Measurements from ENCODE around the gene INHBC.

Gene INHBC

DNA sequence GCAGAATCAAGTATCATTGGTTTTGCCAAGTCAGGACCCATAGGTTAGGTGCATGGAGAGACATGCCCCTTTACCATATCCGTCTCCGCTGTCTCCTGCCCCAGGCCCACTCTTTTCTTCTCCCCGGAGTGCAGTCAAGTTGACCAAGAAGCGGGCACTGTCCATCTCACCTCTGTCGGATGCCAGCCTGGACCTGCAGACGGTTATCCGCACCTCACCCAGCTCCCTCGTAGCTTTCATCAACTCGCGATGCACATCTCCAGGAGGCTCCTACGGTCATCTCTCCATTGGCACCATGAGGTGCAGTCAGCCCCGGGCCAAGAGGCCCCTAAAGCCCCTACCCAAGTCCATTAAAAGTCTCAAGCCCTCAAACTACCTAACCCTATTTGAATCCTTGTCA, 30.0 kb downstream of the INHBC start:
- Histone ChIP-seq H3K36me3 (no peaks in the 10 kb centered on the region), H3K27me3 (peaks cover 0 to 2% of the 10 kb centered on the region in 2 donors), H3K9me3 (no peaks in the 10 kb centered on the region), H3K4me1 (peaks cover 0 to 22% (median 19%) of the 10 kb centered on the region in 4 donors), H3K27ac (no peak overlapping the region), H3K4me3 (no peak overlapping the region)
- no peak for DNase-seq
- intact Hi-C loops (cut with DNase I; ENCODE audit: low total_unique reads) = no loop called here
- TF ChIP-seq, protein P1, sequence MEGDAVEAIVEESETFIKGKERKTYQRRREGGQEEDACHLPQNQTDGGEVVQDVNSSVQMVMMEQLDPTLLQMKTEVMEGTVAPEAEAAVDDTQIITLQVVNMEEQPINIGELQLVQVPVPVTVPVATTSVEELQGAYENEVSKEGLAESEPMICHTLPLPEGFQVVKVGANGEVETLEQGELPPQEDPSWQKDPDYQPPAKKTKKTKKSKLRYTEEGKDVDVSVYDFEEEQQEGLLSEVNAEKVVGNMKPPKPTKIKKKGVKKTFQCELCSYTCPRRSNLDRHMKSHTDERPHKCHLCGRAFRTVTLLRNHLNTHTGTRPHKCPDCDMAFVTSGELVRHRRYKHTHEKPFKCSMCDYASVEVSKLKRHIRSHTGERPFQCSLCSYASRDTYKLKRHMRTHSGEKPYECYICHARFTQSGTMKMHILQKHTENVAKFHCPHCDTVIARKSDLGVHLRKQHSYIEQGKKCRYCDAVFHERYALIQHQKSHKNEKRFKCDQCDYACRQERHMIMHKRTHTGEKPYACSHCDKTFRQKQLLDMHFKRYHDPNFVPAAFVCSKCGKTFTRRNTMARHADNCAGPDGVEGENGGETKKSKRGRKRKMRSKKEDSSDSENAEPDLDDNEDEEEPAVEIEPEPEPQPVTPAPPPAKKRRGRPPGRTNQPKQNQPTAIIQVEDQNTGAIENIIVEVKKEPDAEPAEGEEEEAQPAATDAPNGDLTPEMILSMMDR (IDR thresholded peaks at IDR 0.05) = no peak

DNA sequence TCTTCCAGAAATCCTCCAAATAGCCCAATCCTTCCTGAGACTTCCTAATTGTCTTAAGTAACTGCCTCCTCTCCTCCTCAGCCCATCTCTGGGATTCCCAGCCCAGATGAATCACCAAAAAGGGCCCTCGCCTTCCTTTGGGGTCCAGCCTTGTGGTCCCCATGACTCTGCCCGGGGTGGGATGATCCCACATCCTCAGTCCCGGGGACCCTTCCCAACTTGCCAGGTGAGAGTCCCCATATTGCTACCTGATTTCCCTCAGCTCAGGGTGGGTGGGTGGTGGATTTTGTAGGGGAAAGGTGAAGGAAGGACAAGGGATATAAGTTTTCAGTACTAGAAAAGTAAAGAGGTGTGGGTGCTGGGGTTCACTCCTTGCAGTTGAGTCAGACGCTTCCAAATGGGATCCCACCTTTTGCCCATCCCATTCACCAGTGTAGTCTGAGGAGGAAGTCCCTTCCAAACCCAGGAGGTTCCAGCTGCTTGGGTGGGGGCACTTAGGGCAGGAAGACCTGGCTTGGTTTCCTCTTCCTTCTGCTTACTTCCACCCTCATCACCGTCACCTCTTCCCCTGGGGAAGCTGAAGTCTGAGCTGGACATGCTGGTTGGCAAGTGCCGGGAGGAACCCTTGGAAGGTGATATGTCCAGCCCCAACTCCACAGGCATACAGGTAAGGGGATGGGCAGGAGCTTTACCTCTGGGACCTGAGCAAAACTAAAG, 30.6 kb downstream of the INHBC start:
- Histone ChIP-seq H3K4me1 (peaks cover 0 to 18% (median 15%) of the 10 kb centered on the region in 4 donors), H3K36me3 (no peaks in the 10 kb centered on the region), H3K27me3 (peaks cover 0 to 5% of the 10 kb centered on the region in 2 donors), H3K27ac (no peak overlapping the region), H3K4me3 (no peak overlapping the region), H3K9me3 (no peaks in the 10 kb centered on the region)
- DNase-seq = no peak
- intact Hi-C loops (cut with DNase I; ENCODE audit: low total_unique reads) = no loop called here
- TF ChIP-seq, protein P1 (IDR thresholded peaks at IDR 0.05) = no peak

GRCh38 chr12:57465747-57466505, 31.3 kb downstream of the INHBC start:
- intact Hi-C loops (cut with DNase I; ENCODE audit: low total_unique reads) = no loop called here
- DNase-seq = no peak
- peaks cover 0 to 12% of the 10 kb centered on the region in 2 donors for H3K27me3 ChIP-seq
- H3K4me1 ChIP-seq = peaks cover 0 to 10% (median 7%) of the 10 kb centered on the region in 4 donors
- no peaks in the 10 kb centered on the region for H3K9me3 ChIP-seq
- H3K4me3 ChIP-seq = no peak overlapping the region
- no peak overlapping the region for H3K27ac ChIP-seq
- H3K36me3 ChIP-seq = no peaks in the 10 kb centered on the region
- TF ChIP-seq, protein P1 (IDR thresholded peaks at IDR 0.05) = no peak

DNA sequence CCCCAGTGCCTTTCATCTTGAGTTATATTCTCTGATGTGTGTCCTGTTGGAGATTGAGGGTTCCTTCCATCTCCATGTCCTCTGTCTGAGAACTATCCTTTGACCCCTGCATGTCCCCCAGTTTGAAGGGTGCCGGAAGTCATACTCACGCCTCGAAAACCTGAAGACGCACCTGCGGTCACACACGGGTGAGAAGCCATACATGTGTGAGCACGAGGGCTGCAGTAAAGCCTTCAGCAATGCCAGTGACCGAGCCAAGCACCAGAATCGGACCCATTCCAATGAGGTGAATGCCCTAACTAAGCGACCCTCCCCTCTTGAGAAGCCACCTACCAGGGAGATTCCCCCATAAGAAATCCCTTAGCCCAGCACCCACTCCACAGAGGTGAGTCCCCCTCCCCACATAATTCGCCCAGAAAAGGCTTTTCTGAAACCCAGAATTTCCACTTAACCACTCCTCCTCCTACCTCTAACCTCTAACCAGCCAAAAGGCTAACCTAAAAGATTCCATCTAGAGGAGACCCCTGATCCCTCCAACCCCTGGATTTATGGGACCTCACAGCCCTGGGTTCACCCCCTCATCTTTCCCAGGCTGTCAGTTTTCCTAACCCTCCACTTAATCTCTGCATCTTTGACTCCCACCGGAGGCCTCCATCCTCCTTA, 32.8 kb downstream of the INHBC start:
- no peaks in the 10 kb centered on the region for H3K9me3 ChIP-seq
- H3K4me3 ChIP-seq = no peak overlapping the region
- peaks cover 0 to 24% of the 10 kb centered on the region in 2 donors for H3K27me3 ChIP-seq
- DNase-seq = no peak
- TF ChIP-seq, protein P1 (IDR thresholded peaks at IDR 0.05) = no peak
- no peaks in the 10 kb centered on the region for H3K36me3 ChIP-seq
- H3K27ac ChIP-seq = no peak overlapping the region
- no peaks in the 10 kb centered on the region for H3K4me1 ChIP-seq
- intact Hi-C loops (cut with DNase I; ENCODE audit: low total_unique reads) = no loop called here

DNA sequence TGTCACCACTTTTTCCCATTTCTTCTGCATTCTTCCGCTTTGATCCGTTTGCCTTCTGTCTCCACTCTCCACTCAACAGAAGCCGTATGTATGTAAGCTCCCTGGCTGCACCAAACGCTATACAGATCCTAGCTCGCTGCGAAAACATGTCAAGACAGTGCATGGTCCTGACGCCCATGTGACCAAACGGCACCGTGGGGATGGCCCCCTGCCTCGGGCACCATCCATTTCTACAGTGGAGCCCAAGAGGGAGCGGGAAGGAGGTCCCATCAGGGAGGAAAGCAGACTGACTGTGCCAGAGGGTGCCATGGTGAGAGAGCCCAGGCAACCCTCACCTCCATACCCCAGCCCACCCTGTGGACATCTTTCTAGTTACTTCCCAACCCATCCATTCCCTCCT, 33.3 kb downstream of the INHBC start:
- no peaks in the 10 kb centered on the region for H3K4me1 ChIP-seq
- intact Hi-C loops (cut with DNase I; ENCODE audit: low total_unique reads) = no loop called here
- no peak for DNase-seq

More for the DNA sequence above, 33.3 kb downstream of the INHBC start:
- TF ChIP-seq, protein P1 (IDR thresholded peaks at IDR 0.05) = no peak
- Histone ChIP-seq H3K27me3 (peaks cover 0 to 30% of the 10 kb centered on the region in 2 donors), H3K4me3 (no peak overlapping the region), H3K36me3 (no peaks in the 10 kb centered on the region), H3K27ac (no peak overlapping the region), H3K9me3 (no peaks in the 10 kb centered on the region)

Measured in tibial artery (tissue), 4 donors.